Measurements from ENCODE around the gene IFIT2. TPM values are rescaled to one million over a fixed set of nuclear protein-coding genes. Genes with fewer than 3 reads are reported as not detected.
A peak's percentile ranks its signal among the peaks of the same experiment; 100 is the strongest.
"Not testable (repeated sequence)": the region's sequence is repeated elsewhere in the genome, so short reads cannot be mapped to it uniquely, and the experiment has no call there.

Gene IFIT2
- total and polyA plus RNA-seq, 5 donors: 3.2 to 8.7 (median 5.5) TPM

- no peaks in the 10 kb centered on the region for H3K27me3 ChIP-seq (ENCODE audit: control insufficient read depth, insufficient read depth)
- H3K27ac ChIP-seq (ENCODE audit: low read length): no peak overlapping the region
- H3K9me3 ChIP-seq (ENCODE audit: control insufficient read depth, low read length): no peaks in the 10 kb centered on the region
- intact Hi-C loops (cut with DNase I): no loop called here
- peaks cover 13% of the 10 kb centered on the region for H3K4me1 ChIP-seq (ENCODE audit: control insufficient read depth, insufficient read depth, low read length)
- WGBS: 61% methylated on average over 3 of the region's 3 CpGs
- DNase-seq (no peak), ATAC-seq (no peak)
- no peak overlapping the region for H3K4me3 ChIP-seq (ENCODE audit: low read length)
These were observed 21.3 kb upstream of the IFIT2 start for GRCh38 chr10:89280508-89280907.

GRCh38 chr10:89281606-89282395 is 20.0 kb upstream of the IFIT2 start:
- Histone ChIP-seq H3K9me3 (ENCODE audit: control insufficient read depth, low read length) (no peaks in the 10 kb centered on the region), H3K27me3 (ENCODE audit: control insufficient read depth, insufficient read depth) (no peaks in the 10 kb centered on the region), H3K27ac (ENCODE audit: low read length) (no peak overlapping the region), H3K4me3 (ENCODE audit: low read length) (no peak overlapping the region), H3K4me1 (ENCODE audit: control insufficient read depth, insufficient read depth, low read length) (peaks cover 13% of the 10 kb centered on the region)
- intact Hi-C loops (cut with DNase I): no loop called here
- WGBS: 75% methylated on average over 4 of the region's 4 CpGs
- ATAC-seq (no peak), DNase-seq (no peak)

- WGBS: 21% methylated on average over 6 of the region's 6 CpGs
- peak overlapping the region; percentile 90 for H3K27ac ChIP-seq (ENCODE audit: low read length)
- intact Hi-C loops (cut with DNase I): no loop called here
- no peaks in the 10 kb centered on the region for H3K9me3 ChIP-seq (ENCODE audit: control insufficient read depth, low read length)
- DNase-seq (peak in 1 of 3 donors; percentile 53), ATAC-seq (peak; percentile 66 to 71)
- no peaks in the 10 kb centered on the region for H3K27me3 ChIP-seq (ENCODE audit: control insufficient read depth, insufficient read depth)
- H3K4me1 ChIP-seq (ENCODE audit: control insufficient read depth, insufficient read depth, low read length): peaks cover 11% of the 10 kb centered on the region
- peak overlapping the region; percentile 7 for H3K4me3 ChIP-seq (ENCODE audit: low read length)
These were observed 18.6 kb upstream of the IFIT2 start for GRCh38 chr10:89283025-89283935.

- intact Hi-C loops (cut with DNase I): no loop called here
- DNase-seq (peak; percentile 75 to 83 (median 82)), ATAC-seq (peak; percentile 97 to 98)
- WGBS: 12% methylated on average over 4 of the region's 4 CpGs
- H3K27ac ChIP-seq (ENCODE audit: low read length): peak overlapping the region; percentile 90
- no peaks in the 10 kb centered on the region for H3K27me3 ChIP-seq (ENCODE audit: control insufficient read depth, insufficient read depth)
- H3K4me3 ChIP-seq (ENCODE audit: low read length): peak overlapping the region; percentile 7
- H3K4me1 ChIP-seq (ENCODE audit: control insufficient read depth, insufficient read depth, low read length): peaks cover 9% of the 10 kb centered on the region
- no peaks in the 10 kb centered on the region for H3K9me3 ChIP-seq (ENCODE audit: control insufficient read depth, low read length)
These were observed 17.8 kb upstream of the IFIT2 start for GRCh38 chr10:89283936-89284475.

- WGBS: 88% methylated on average over 6 of the region's 6 CpGs
- DNase-seq: peak in 1 of 3 donors; percentile 47
- ATAC-seq; intact Hi-C loops (cut with DNase I); H3K4me3 ChIP-seq (ENCODE audit: low read length); H3K27me3 ChIP-seq (ENCODE audit: control insufficient read depth, insufficient read depth); H3K4me1 ChIP-seq (ENCODE audit: control insufficient read depth, insufficient read depth, low read length); H3K9me3 ChIP-seq (ENCODE audit: control insufficient read depth, low read length); H3K27ac ChIP-seq (ENCODE audit: low read length): not testable (repeated sequence)
These were observed 17.1 kb upstream of the IFIT2 start for GRCh38 chr10:89284711-89285110.

- 66% methylated on average over 4 of the region's 4 CpGs for WGBS
- H3K4me3 ChIP-seq (ENCODE audit: low read length); H3K27me3 ChIP-seq (ENCODE audit: control insufficient read depth, insufficient read depth); DNase-seq; H3K4me1 ChIP-seq (ENCODE audit: control insufficient read depth, insufficient read depth, low read length); H3K9me3 ChIP-seq (ENCODE audit: control insufficient read depth, low read length); H3K27ac ChIP-seq (ENCODE audit: low read length); intact Hi-C loops (cut with DNase I); ATAC-seq: not testable (repeated sequence)
These were observed 16.5 kb upstream of the IFIT2 start for GRCh38 chr10:89285303-89285702.

GRCh38 chr10:89294721-89295239 is 7.1 kb upstream of the IFIT2 start:
- intact Hi-C loops (cut with DNase I): no loop called here
- H3K4me1 ChIP-seq (ENCODE audit: control insufficient read depth, insufficient read depth, low read length): peaks cover 2% of the 10 kb centered on the region
- H3K4me3 ChIP-seq (ENCODE audit: low read length): no peak overlapping the region
- H3K27me3 ChIP-seq (ENCODE audit: control insufficient read depth, insufficient read depth): no peaks in the 10 kb centered on the region
- DNase-seq (no peak), ATAC-seq (no peak)
- WGBS: 79% methylated on average over 3 of the region's 3 CpGs
- no peaks in the 10 kb centered on the region for H3K9me3 ChIP-seq (ENCODE audit: control insufficient read depth, low read length)
- no peak overlapping the region for H3K27ac ChIP-seq (ENCODE audit: low read length)

GRCh38 chr10:89295597-89295996 is 6.2 kb upstream of the IFIT2 start:
- intact Hi-C loops (cut with DNase I): no loop called here
- WGBS: 34% methylated on average over 1 of the region's 1 CpG
- Histone ChIP-seq H3K27ac (ENCODE audit: low read length) (no peak overlapping the region), H3K9me3 (ENCODE audit: control insufficient read depth, low read length) (no peaks in the 10 kb centered on the region), H3K27me3 (ENCODE audit: control insufficient read depth, insufficient read depth) (no peaks in the 10 kb centered on the region), H3K4me1 (ENCODE audit: control insufficient read depth, insufficient read depth, low read length) (peaks cover 2% of the 10 kb centered on the region), H3K4me3 (ENCODE audit: low read length) (no peak overlapping the region)
- ATAC-seq (peak in 1 of 2 donors; percentile 38), DNase-seq (no peak)

GRCh38 chr10:89296220-89296648 is 5.6 kb upstream of the IFIT2 start:
- no peak overlapping the region for H3K4me3 ChIP-seq (ENCODE audit: low read length)
- intact Hi-C loops (cut with DNase I): no loop called here
- ATAC-seq: peak; percentile 55 to 75
- no peaks in the 10 kb centered on the region for H3K9me3 ChIP-seq (ENCODE audit: control insufficient read depth, low read length)
- H3K4me1 ChIP-seq (ENCODE audit: control insufficient read depth, insufficient read depth, low read length): peaks cover 2% of the 10 kb centered on the region
- DNase-seq: peak in 2 of 3 donors; percentile 52 to 62
- H3K27ac ChIP-seq (ENCODE audit: low read length): no peak overlapping the region
- WGBS: 50% methylated on average over 5 of the region's 5 CpGs
- no peaks in the 10 kb centered on the region for H3K27me3 ChIP-seq (ENCODE audit: control insufficient read depth, insufficient read depth)

- no peaks in the 10 kb centered on the region for H3K9me3 ChIP-seq (ENCODE audit: control insufficient read depth, low read length)
- peaks cover 2% of the 10 kb centered on the region for H3K4me1 ChIP-seq (ENCODE audit: control insufficient read depth, insufficient read depth, low read length)
- H3K27ac ChIP-seq (ENCODE audit: low read length): no peak overlapping the region
- no peak overlapping the region for H3K4me3 ChIP-seq (ENCODE audit: low read length)
- WGBS: 97% methylated on average over 4 of the region's 4 CpGs
- no peak for ATAC-seq
- intact Hi-C loops (cut with DNase I): no loop called here
- no peaks in the 10 kb centered on the region for H3K27me3 ChIP-seq (ENCODE audit: control insufficient read depth, insufficient read depth)
- no peak for DNase-seq
These were observed 4.5 kb upstream of the IFIT2 start for GRCh38 chr10:89297356-89297755.
